Neuronal stem cell (in vitro differentiated cells): ENCODE measurements around the gene SUSD2.
"Not testable (repeated sequence)": the region's sequence is repeated elsewhere in the genome, so short reads cannot be mapped to it uniquely, and the experiment has no call there.

Source experiments
- DNase-seq: peaks from one replicate; pipeline ENCODE4 v3.0.0-alpha.2; 2013; ENCODE audit warnings: low spot score
- H2AFZ ChIP-seq: one replicate; pipeline ENCODE4 v1.6.1; 2013; ENCODE audit warnings: mild to moderate bottlenecking, low read length, inconsistent platforms
- H2AK5ac ChIP-seq: 2 replicates; pipeline ENCODE4 v1.6.1; 2013; ENCODE audit warnings: low read depth, mild to moderate bottlenecking, inconsistent platforms, low read length, moderate library complexity, mixed read lengths
- H2BK120ac ChIP-seq: 2 replicates; pipeline ENCODE4 v1.6.1; 2013; ENCODE audit warnings: low read depth, mild to moderate bottlenecking, inconsistent platforms, low read length, moderate library complexity, mixed read lengths
- H2BK12ac ChIP-seq: one replicate; pipeline ENCODE4 v1.6.1; 2013; ENCODE audit warnings: low read length, inconsistent platforms
- H2BK15ac ChIP-seq: 2 replicates; pipeline ENCODE4 v1.6.1; 2013; ENCODE audit warnings: mild to moderate bottlenecking, low read length, inconsistent platforms, mixed read lengths
- H2BK5ac ChIP-seq: one replicate; pipeline ENCODE4 v1.6.1; 2013; ENCODE audit warnings: inconsistent platforms, mild to moderate bottlenecking, low read length, moderate library complexity
- H3K14ac ChIP-seq: one replicate; pipeline ENCODE4 v1.6.1; 2013; ENCODE audit warnings: low read length, inconsistent platforms
- H3K18ac ChIP-seq: 2 replicates; pipeline ENCODE4 v1.6.1; 2013; ENCODE audit warnings: low read length, inconsistent platforms
- H3K23ac ChIP-seq: 2 replicates; pipeline ENCODE4 v1.6.1; 2013; ENCODE audit warnings: low read depth, mild to moderate bottlenecking, mixed read lengths, low read length, inconsistent platforms; ENCODE audit not compliant: poor library complexity
- H3K27ac ChIP-seq: replicated peaks from 3 replicates; pipeline ENCODE4 v1.5.1; 2013; ENCODE audit warnings: low read length, inconsistent platforms
- H3K27me3 ChIP-seq, 3 experiments: 2 replicates each; pipeline ENCODE4 v1.6.1; 2013; ENCODE audit warnings: low read length in 3 of 3, mild to moderate bottlenecking in 2 of 3, inconsistent platforms in 1 of 3, low read depth in 1 of 3, mixed read lengths in 1 of 3, moderate library complexity in 1 of 3; ENCODE audit not compliant: control insufficient read depth in 3 of 3, insufficient read depth in 3 of 3
- H3K36me3 ChIP-seq, 2 donors: replicated peaks in 1 of 2; 2 replicates each; pipeline ENCODE4 v1.6.1; 2013; ENCODE audit warnings: low read length in 2 of 2; ENCODE audit not compliant: control insufficient read depth in 2 of 2, insufficient read depth in 2 of 2
- H3K4ac ChIP-seq: 2 replicates; pipeline ENCODE4 v1.6.1; 2013; ENCODE audit warnings: inconsistent platforms, mild to moderate bottlenecking, low read length, moderate library complexity
- H3K4me1 ChIP-seq, 2 donors: 1 replicate in 1 of 2; 2 replicates in 1 of 2; pipeline ENCODE4 v1.6.1; 2013; ENCODE audit warnings: low read length in 2 of 2, low read depth in 1 of 2; ENCODE audit not compliant: control insufficient read depth in 2 of 2, insufficient read depth in 1 of 2
- H3K4me2 ChIP-seq: one replicate; pipeline ENCODE4 v1.6.1; 2013; ENCODE audit warnings: mild to moderate bottlenecking, low read length, inconsistent platforms; ENCODE audit not compliant: insufficient read depth, poor library complexity, severe bottlenecking
- H3K4me3 ChIP-seq, 2 donors: 2 replicates each; pipeline ENCODE4 v1.5.1; 2013; ENCODE audit warnings: low read length in 2 of 2, mild to moderate bottlenecking in 2 of 2, inconsistent platforms in 1 of 2, moderate library complexity in 1 of 2
- H3K79me1 ChIP-seq: one replicate; pipeline ENCODE4 v1.6.1; 2013; ENCODE audit warnings: low read depth, mild to moderate bottlenecking, inconsistent platforms, low read length, moderate library complexity
- H3K9ac ChIP-seq: one replicate; pipeline ENCODE4 v1.6.1; 2013; ENCODE audit warnings: mild to moderate bottlenecking, low read depth, low read length, inconsistent platforms; ENCODE audit not compliant: poor library complexity
- H3K9me3 ChIP-seq, 2 donors: replicated peaks in 1 of 2; 2 replicates each; pipeline versions ENCODE3 to v1.6.1; 2013; ENCODE audit warnings: low read length in 2 of 2, mild to moderate bottlenecking in 2 of 2, inconsistent platforms in 1 of 2, low read depth in 1 of 2, mixed read lengths in 1 of 2, moderate library complexity in 1 of 2; ENCODE audit not compliant: control insufficient read depth in 2 of 2, insufficient read depth in 1 of 2
- H4K8ac ChIP-seq: one replicate; pipeline ENCODE4 v1.6.1; 2013; ENCODE audit warnings: low read depth, mild to moderate bottlenecking, inconsistent platforms, low read length, moderate library complexity
- H4K91ac ChIP-seq: one replicate; pipeline ENCODE4 v1.6.1; 2013; ENCODE audit warnings: low read length, low read depth, mild to moderate bottlenecking, inconsistent platforms; ENCODE audit not compliant: poor library complexity
- WGBS, 2 donors: extraction: QIAGEN DNeasy Blood & Tissue Kit; methylation state at CpG; one replicate each; pipeline ENCODE4 v1.1.7; 2013; ENCODE audit warnings: missing lambda C conversion rate in 2 of 2, mixed read lengths in 1 of 2; ENCODE audit not compliant: insufficient read length in 2 of 2, insufficient replicate concordance in 1 of 2; ENCODE audit errors: extremely low coverage in 2 of 2; 5-methylcytosine and 5-hydroxymethylcytosine counted together

Gene SUSD2

GRCh38 chr22:24205438-24206195 lies 24.3 kb downstream of the SUSD2 start:
- H3K27ac ChIP-seq, result no peak overlapping the region
- DNase-seq, result no peak
- WGBS, 2 donors, result no CpG with 5 or more reads among the region's 8 CpGs

GRCh38 chr22:24206460-24207263 lies 25.4 kb downstream of the SUSD2 start:
- H3K4me1 ChIP-seq, H3K36me3 ChIP-seq, H4K8ac ChIP-seq, H3K4ac ChIP-seq, H3K23ac ChIP-seq, H3K4me2 ChIP-seq, DNase-seq, H2BK12ac ChIP-seq, H3K4me3 ChIP-seq, H4K91ac ChIP-seq, H3K14ac ChIP-seq, H3K9ac ChIP-seq, H3K79me1 ChIP-seq, H2AK5ac ChIP-seq, H3K27ac ChIP-seq, H2BK15ac ChIP-seq, H2AFZ ChIP-seq, H2BK120ac ChIP-seq, H3K18ac ChIP-seq, H3K27me3 ChIP-seq, H2BK5ac ChIP-seq: not testable (repeated sequence)
- peaks cover 0 to 14% of the 10 kb centered on the region in 2 donors for H3K9me3 ChIP-seq
- WGBS, 2 donors, result no CpG with 5 or more reads among the region's 15 CpGs

More at GRCh38 chr22:24205438-24206195, 24.3 kb downstream of the SUSD2 start:
- Histone ChIP-seq H3K4me2 (no peak overlapping the region), H2AK5ac (no peak overlapping the region), H2AFZ (no peak overlapping the region), H3K36me3 (no peaks in the 10 kb centered on the region), H3K79me1 (no peaks in the 10 kb centered on the region), H4K91ac (no peak overlapping the region), H3K4me1 (peaks cover 0 to 7% of the 10 kb centered on the region in 2 donors), H3K18ac (no peak overlapping the region), H3K9me3 (peaks cover 0 to 14% of the 10 kb centered on the region in 2 donors), H3K4ac (no peak overlapping the region), H4K8ac (no peak overlapping the region), H2BK12ac (no peak overlapping the region), H3K4me3 (no peak overlapping the region), H2BK120ac (no peak overlapping the region), H3K9ac (no peak overlapping the region), H2BK5ac (no peak overlapping the region), H3K14ac (no peak overlapping the region), H3K23ac (no peak overlapping the region), H3K27me3 (no peaks in the 10 kb centered on the region), H2BK15ac (no peak overlapping the region)

GRCh38 chr22:24207264-24208011 lies 26.2 kb downstream of the SUSD2 start:
- Histone ChIP-seq H3K14ac (no peak overlapping the region), H3K18ac (no peak overlapping the region), H3K23ac (no peak overlapping the region), H2BK120ac (no peak overlapping the region), H2AK5ac (no peak overlapping the region), H3K27me3 (no peaks in the 10 kb centered on the region), H4K91ac (no peak overlapping the region), H3K79me1 (no peaks in the 10 kb centered on the region), H2BK5ac (no peak overlapping the region), H2BK12ac (no peak overlapping the region), H3K36me3 (no peaks in the 10 kb centered on the region), H3K9me3 (peaks cover 0 to 14% of the 10 kb centered on the region in 2 donors), H3K4me2 (no peak overlapping the region), H2AFZ (peak overlapping the region; percentile 69), H3K9ac (no peak overlapping the region), H3K27ac (no peak overlapping the region), H2BK15ac (no peak overlapping the region), H3K4me1 (peaks cover 0 to 7% of the 10 kb centered on the region in 2 donors), H3K4ac (no peak overlapping the region), H3K4me3 (no peak overlapping the region), H4K8ac (no peak overlapping the region)
- WGBS, 2 donors, result no CpG with 5 or more reads among the region's 8 CpGs
- no peak for DNase-seq
